Measurements from ENCODE around the gene GNG11.
"Not testable (repeated sequence)": the region's sequence is repeated elsewhere in the genome, so short reads cannot be mapped to it uniquely, and the experiment has no call there.

Gene GNG11

GRCh38 chr7:93895859-93896600 is 25.5 kb upstream of the GNG11 start:
- H3K36me3 Mint-ChIP-seq (ENCODE audit: low read depth), result no peaks in the 10 kb centered on the region
- H3K9me3 Mint-ChIP-seq, result no peaks in the 10 kb centered on the region
- H3K4me3 Mint-ChIP-seq, result no peak overlapping the region
- H3K27me3 Mint-ChIP-seq, result peaks cover 22% of the 10 kb centered on the region
- H3K27ac Mint-ChIP-seq, result no peak overlapping the region
- H3K4me1 Mint-ChIP-seq (ENCODE audit: low read depth), result no peaks in the 10 kb centered on the region
- intact Hi-C loops (cut with micrococcal nuclease), result no loop called here

- Mint-ChIP-seq H3K27me3 (peaks cover 12% of the 10 kb centered on the region), H3K4me3 (no peak overlapping the region), H3K4me1 (ENCODE audit: low read depth) (no peaks in the 10 kb centered on the region), H3K27ac (no peak overlapping the region), H3K36me3 (ENCODE audit: low read depth) (no peaks in the 10 kb centered on the region), H3K9me3 (no peaks in the 10 kb centered on the region)
- intact Hi-C loops (cut with micrococcal nuclease), result no loop called here
Observed at GRCh38 chr7:93897680-93898079, 23.9 kb upstream of the GNG11 start.

GRCh38 chr7:93902777-93903423 is 18.6 kb upstream of the GNG11 start:
- Mint-ChIP-seq H3K36me3 (ENCODE audit: low read depth) (no peaks in the 10 kb centered on the region), H3K27me3 (peaks cover 9% of the 10 kb centered on the region), H3K9me3 (no peaks in the 10 kb centered on the region), H3K4me1 (ENCODE audit: low read depth) (no peaks in the 10 kb centered on the region), H3K27ac (no peak overlapping the region), H3K4me3 (no peak overlapping the region)
- intact Hi-C loops (cut with micrococcal nuclease), result loop anchor here (1.0 to 5.0 kb wide), 4 partner anchors 185 to 534 kb away; no protein-coding TSS in a partner anchor

GRCh38 chr7:93906267-93906666 is 15.3 kb upstream of the GNG11 start, which contains the start of gene GNGT1:
Gene GNGT1, plus strand, starts transcription at chr7:93906567. Its CDS starts 180 bp downstream, at chr7:93906747.
- H3K36me3 Mint-ChIP-seq (ENCODE audit: low read depth), result no peaks in the 10 kb centered on the region
- intact Hi-C loops (cut with micrococcal nuclease), result no loop called here
- no peaks in the 10 kb centered on the region for H3K9me3 Mint-ChIP-seq
- H3K4me1 Mint-ChIP-seq (ENCODE audit: low read depth), result no peaks in the 10 kb centered on the region
- peaks cover 6% of the 10 kb centered on the region for H3K27me3 Mint-ChIP-seq
- no peak within 1 kb of the TSS for H3K27ac Mint-ChIP-seq
- H3K4me3 Mint-ChIP-seq, result no peak within 1 kb of the TSS

GRCh38 chr7:93910076-93910994 is 11.2 kb upstream of the GNG11 start:
- intact Hi-C loops (cut with micrococcal nuclease), result no loop called here
- Mint-ChIP-seq H3K9me3 (no peaks in the 10 kb centered on the region), H3K36me3 (ENCODE audit: low read depth) (no peaks in the 10 kb centered on the region), H3K27ac (no peak overlapping the region), H3K4me1 (ENCODE audit: low read depth) (no peaks in the 10 kb centered on the region), H3K27me3 (peaks cover 11% of the 10 kb centered on the region), H3K4me3 (no peak overlapping the region)

- peaks cover 11% of the 10 kb centered on the region for H3K27me3 Mint-ChIP-seq
Observed at GRCh38 chr7:93911242-93911641, 10.3 kb upstream of the GNG11 start.

GRCh38 chr7:93911661-93912060 is 9.9 kb upstream of the GNG11 start:
- H3K4me3 Mint-ChIP-seq; H3K9me3 Mint-ChIP-seq; intact Hi-C loops (cut with micrococcal nuclease); H3K27ac Mint-ChIP-seq; H3K36me3 Mint-ChIP-seq (ENCODE audit: low read depth); H3K4me1 Mint-ChIP-seq (ENCODE audit: low read depth): not testable (repeated sequence)
- H3K27me3 Mint-ChIP-seq, result peaks cover 14% of the 10 kb centered on the region

More at GRCh38 chr7:93911242-93911641, 10.3 kb upstream of the GNG11 start:
- intact Hi-C loops (cut with micrococcal nuclease); H3K4me1 Mint-ChIP-seq (ENCODE audit: low read depth); H3K27ac Mint-ChIP-seq; H3K36me3 Mint-ChIP-seq (ENCODE audit: low read depth); H3K9me3 Mint-ChIP-seq; H3K4me3 Mint-ChIP-seq: not testable (repeated sequence)

GRCh38 chr7:93913197-93913596 is 8.3 kb upstream of the GNG11 start:
- Mint-ChIP-seq H3K4me1 (ENCODE audit: low read depth) (no peaks in the 10 kb centered on the region), H3K4me3 (no peak overlapping the region), H3K36me3 (ENCODE audit: low read depth) (no peaks in the 10 kb centered on the region), H3K27ac (no peak overlapping the region), H3K27me3 (peaks cover 20% of the 10 kb centered on the region), H3K9me3 (no peaks in the 10 kb centered on the region)
- intact Hi-C loops (cut with micrococcal nuclease), result no loop called here

- peaks cover 24% of the 10 kb centered on the region for H3K27me3 Mint-ChIP-seq
- H3K36me3 Mint-ChIP-seq (ENCODE audit: low read depth), result no peaks in the 10 kb centered on the region
- H3K4me3 Mint-ChIP-seq, result no peak overlapping the region
- intact Hi-C loops (cut with micrococcal nuclease), result no loop called here
- no peaks in the 10 kb centered on the region for H3K9me3 Mint-ChIP-seq
- H3K4me1 Mint-ChIP-seq (ENCODE audit: low read depth), result no peaks in the 10 kb centered on the region
- H3K27ac Mint-ChIP-seq, result no peak overlapping the region
Observed at GRCh38 chr7:93914581-93915066, 6.9 kb upstream of the GNG11 start.

- intact Hi-C loops (cut with micrococcal nuclease); H3K9me3 Mint-ChIP-seq; H3K36me3 Mint-ChIP-seq (ENCODE audit: low read depth); H3K4me3 Mint-ChIP-seq; H3K27ac Mint-ChIP-seq; H3K4me1 Mint-ChIP-seq (ENCODE audit: low read depth): not testable (repeated sequence)
- H3K27me3 Mint-ChIP-seq, result peaks cover 28% of the 10 kb centered on the region
Observed at GRCh38 chr7:93915206-93915842, 6.2 kb upstream of the GNG11 start.

- H3K4me1 Mint-ChIP-seq (ENCODE audit: low read depth); H3K27ac Mint-ChIP-seq; H3K36me3 Mint-ChIP-seq (ENCODE audit: low read depth); intact Hi-C loops (cut with micrococcal nuclease); H3K4me3 Mint-ChIP-seq; H3K9me3 Mint-ChIP-seq: not testable (repeated sequence)
- H3K27me3 Mint-ChIP-seq, result peaks cover 33% of the 10 kb centered on the region
Observed at GRCh38 chr7:93915888-93916287, 5.6 kb upstream of the GNG11 start.

- H3K4me1 Mint-ChIP-seq (ENCODE audit: low read depth); H3K36me3 Mint-ChIP-seq (ENCODE audit: low read depth); H3K27ac Mint-ChIP-seq; H3K4me3 Mint-ChIP-seq; H3K9me3 Mint-ChIP-seq; intact Hi-C loops (cut with micrococcal nuclease): not testable (repeated sequence)
- peaks cover 37% of the 10 kb centered on the region for H3K27me3 Mint-ChIP-seq
Observed at GRCh38 chr7:93916315-93916714, 5.2 kb upstream of the GNG11 start.

GRCh38 chr7:93920496-93921182 is 896 bp upstream of the GNG11 start:
- intact Hi-C loops (cut with micrococcal nuclease), result no loop called here
- Mint-ChIP-seq H3K36me3 (ENCODE audit: low read depth) (no peaks in the 10 kb centered on the region), H3K4me1 (ENCODE audit: low read depth) (peaks cover 8% of the 10 kb centered on the region), H3K4me3 (no peak overlapping the region), H3K9me3 (no peaks in the 10 kb centered on the region), H3K27ac (no peak overlapping the region), H3K27me3 (peaks cover 46% of the 10 kb centered on the region)
